Cardiac muscle cell (in vitro differentiated cells and primary cell): ENCODE measurements around the gene CCSER1. TPM values are rescaled to one million over a fixed set of nuclear protein-coding genes. Genes with fewer than 3 reads are reported as not detected.

Source experiments
- DNase-seq, 2 donors: peaks; one replicate each; pipeline versions ENCODE4 v3.0.0 to v3.0.0-alpha.2; 2010 to 2017; ENCODE audit warnings: low read depth in 1 of 2, low spot score in 1 of 2
- H3K27ac ChIP-seq: fragments of 200-600 bp; sonication (generic); 2 replicates; pipeline ENCODE4 v1.5.1; 2016
- H3K27me3 ChIP-seq: fragments of 200-600 bp; sonication (generic); 2 replicates; pipeline ENCODE4 v1.6.0; 2016; ENCODE audit warnings: control low read depth
- H3K36me3 ChIP-seq: fragments of 200-600 bp; sonication (generic); 2 replicates; pipeline ENCODE4 v1.5.1; 2016; ENCODE audit warnings: control low read depth
- H3K4me1 ChIP-seq: fragments of 200-600 bp; sonication (generic); 2 replicates; pipeline ENCODE4 v1.8.1; 2017; ENCODE audit warnings: low read depth, mild to moderate bottlenecking, mixed run types
- H3K4me3 ChIP-seq: fragments of 200-600 bp; sonication (generic); 2 replicates; pipeline ENCODE4 v1.5.1; 2016; ENCODE audit warnings: mild to moderate bottlenecking
- H3K9me3 ChIP-seq: fragments of 200-600 bp; sonication (generic); 2 replicates; pipeline ENCODE4 v1.5.1; 2017; ENCODE audit warnings: low read depth, mild to moderate bottlenecking, control low read depth
- polyA plus RNA-seq: library from polyadenylated mRNA; unstranded; fragments of >200 nt; fragmentation: Nextera tagmentation; extraction: Ambion mirVana; gene quantifications from 2 replicates; pipeline ENCODE4 v1.2.1, GENCODE V29; 2016
- total RNA-seq: library from RNA; depleted of rRNA; stranded (reverse); fragments of >200 nt; gene quantifications from 2 replicates; pipeline ENCODE4 v1.2.3, GENCODE V29; 2016
- TF ChIP-seq, protein P1 (sequence below): IDR thresholded peaks from 2 replicates; pipeline ENCODE4 v1.5.1; 2012; ENCODE audit warnings: low read depth, mild to moderate bottlenecking, low read length

Gene CCSER1
- total and polyA plus RNA-seq, 2 experiments from 2014 or later, result 0.77 to 3.6 TPM

DNA sequence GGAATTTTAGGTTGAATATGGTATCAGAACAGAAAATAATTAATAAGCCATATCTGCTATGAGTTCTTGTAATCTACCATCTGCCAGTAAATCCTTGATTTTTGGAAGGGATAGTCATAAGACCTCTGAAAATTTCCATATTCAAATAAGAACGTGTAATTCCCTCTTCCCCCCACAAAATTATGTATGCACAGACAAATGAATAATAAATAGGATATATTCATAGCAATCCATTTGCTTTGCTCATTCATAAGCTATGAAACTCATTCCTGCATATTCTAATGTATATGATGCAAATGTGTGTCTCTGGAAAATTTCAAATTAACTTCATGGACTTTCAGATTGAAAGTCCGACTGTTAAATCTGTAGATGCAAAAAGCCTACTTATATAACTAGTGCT, 1343.5 kb downstream of the CCSER1 start:
- Histone ChIP-seq H3K4me3 (no peak overlapping the region), H3K27ac (no peak overlapping the region), H3K36me3 (no peaks in the 10 kb centered on the region), H3K27me3 (no peaks in the 10 kb centered on the region), H3K4me1 (no peaks in the 10 kb centered on the region), H3K9me3 (peaks cover 2% of the 10 kb centered on the region)
- DNase-seq, result no peak
- TF ChIP-seq, protein P1, sequence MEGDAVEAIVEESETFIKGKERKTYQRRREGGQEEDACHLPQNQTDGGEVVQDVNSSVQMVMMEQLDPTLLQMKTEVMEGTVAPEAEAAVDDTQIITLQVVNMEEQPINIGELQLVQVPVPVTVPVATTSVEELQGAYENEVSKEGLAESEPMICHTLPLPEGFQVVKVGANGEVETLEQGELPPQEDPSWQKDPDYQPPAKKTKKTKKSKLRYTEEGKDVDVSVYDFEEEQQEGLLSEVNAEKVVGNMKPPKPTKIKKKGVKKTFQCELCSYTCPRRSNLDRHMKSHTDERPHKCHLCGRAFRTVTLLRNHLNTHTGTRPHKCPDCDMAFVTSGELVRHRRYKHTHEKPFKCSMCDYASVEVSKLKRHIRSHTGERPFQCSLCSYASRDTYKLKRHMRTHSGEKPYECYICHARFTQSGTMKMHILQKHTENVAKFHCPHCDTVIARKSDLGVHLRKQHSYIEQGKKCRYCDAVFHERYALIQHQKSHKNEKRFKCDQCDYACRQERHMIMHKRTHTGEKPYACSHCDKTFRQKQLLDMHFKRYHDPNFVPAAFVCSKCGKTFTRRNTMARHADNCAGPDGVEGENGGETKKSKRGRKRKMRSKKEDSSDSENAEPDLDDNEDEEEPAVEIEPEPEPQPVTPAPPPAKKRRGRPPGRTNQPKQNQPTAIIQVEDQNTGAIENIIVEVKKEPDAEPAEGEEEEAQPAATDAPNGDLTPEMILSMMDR, result no peak

DNA sequence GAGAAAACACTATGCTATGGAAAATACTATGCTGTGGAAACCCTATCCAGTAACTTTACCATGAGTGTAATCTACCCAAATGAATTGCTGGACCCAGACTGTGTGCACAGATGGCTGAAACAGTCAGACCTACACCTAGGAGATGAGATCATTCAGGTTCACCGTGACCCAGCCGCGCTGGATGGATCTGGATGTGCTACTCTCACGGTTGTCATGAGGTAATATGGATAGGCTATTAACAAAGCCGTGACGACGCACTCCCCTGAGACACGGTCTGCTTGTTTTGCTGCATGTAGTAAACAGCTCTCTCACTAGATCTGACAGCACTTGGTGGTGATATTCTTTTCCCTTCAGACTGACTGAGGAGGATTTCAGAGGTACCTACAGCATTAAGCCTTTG, 1344.1 kb downstream of the CCSER1 start:
- Histone ChIP-seq H3K4me1 (no peaks in the 10 kb centered on the region), H3K36me3 (no peaks in the 10 kb centered on the region), H3K4me3 (no peak overlapping the region)

GRCh38 chr4:91472046-91472445, 1344.9 kb downstream of the CCSER1 start:
- Histone ChIP-seq H3K4me1 (no peaks in the 10 kb centered on the region), H3K4me3 (no peak overlapping the region), H3K9me3 (peaks cover 2% of the 10 kb centered on the region), H3K27ac (no peak overlapping the region), H3K36me3 (no peaks in the 10 kb centered on the region), H3K27me3 (no peaks in the 10 kb centered on the region)
- DNase-seq, result no peak
- TF ChIP-seq, protein P1, result no peak

More for the DNA sequence above, 1344.1 kb downstream of the CCSER1 start:
- Histone ChIP-seq H3K27ac (no peak overlapping the region), H3K27me3 (no peaks in the 10 kb centered on the region), H3K9me3 (peaks cover 2% of the 10 kb centered on the region)
- DNase-seq, result no peak
- TF ChIP-seq, protein P1, result no peak

GRCh38 chr4:91485415-91485814, 1358.2 kb downstream of the CCSER1 start:
- Histone ChIP-seq H3K4me3 (no peak overlapping the region), H3K36me3 (no peaks in the 10 kb centered on the region), H3K27ac (no peak overlapping the region), H3K27me3 (no peaks in the 10 kb centered on the region), H3K9me3 (no peaks in the 10 kb centered on the region), H3K4me1 (no peaks in the 10 kb centered on the region)
- TF ChIP-seq, protein P1, result no peak
- DNase-seq, result no peak

DNA sequence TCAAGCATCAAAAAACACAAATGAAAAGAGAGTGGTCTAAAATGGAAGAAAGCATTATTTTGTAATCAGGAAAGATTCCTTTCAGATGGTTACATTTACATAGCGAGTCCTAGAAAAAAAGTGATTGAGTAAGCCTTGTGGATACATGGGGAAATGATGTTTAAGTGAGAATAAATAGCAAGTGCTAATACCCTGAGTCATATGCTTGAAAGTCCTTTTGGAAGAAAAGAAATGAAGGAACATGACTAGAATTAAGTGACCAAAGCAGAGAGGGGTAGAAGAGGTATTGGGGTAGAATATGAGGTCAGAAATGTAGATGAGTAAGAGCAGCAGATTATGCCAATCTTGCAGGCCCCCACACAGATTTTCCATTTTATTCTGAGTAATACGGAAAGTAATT, 1361.8 kb downstream of the CCSER1 start:
- H3K36me3 ChIP-seq, result no peaks in the 10 kb centered on the region
- H3K4me1 ChIP-seq, result peaks cover 3% of the 10 kb centered on the region
- TF ChIP-seq, protein P1, result no peak
- H3K27ac ChIP-seq, result no peak overlapping the region
- no peaks in the 10 kb centered on the region for H3K9me3 ChIP-seq
- H3K27me3 ChIP-seq, result no peaks in the 10 kb centered on the region
- H3K4me3 ChIP-seq, result no peak overlapping the region
- peak in 1 of 2 donors; percentile 1 for DNase-seq

GRCh38 chr4:91497892-91498291, 1370.7 kb downstream of the CCSER1 start:
- no peaks in the 10 kb centered on the region for H3K4me1 ChIP-seq
- DNase-seq, result no peak
- TF ChIP-seq, protein P1, result no peak
- no peaks in the 10 kb centered on the region for H3K9me3 ChIP-seq
- H3K36me3 ChIP-seq, result no peaks in the 10 kb centered on the region
- no peak overlapping the region for H3K27ac ChIP-seq
- H3K4me3 ChIP-seq, result no peak overlapping the region
- no peaks in the 10 kb centered on the region for H3K27me3 ChIP-seq
